GM21786 (cell line): ENCODE results near the gene RHO.
"Not testable (repeated sequence)": the region's sequence is repeated elsewhere in the genome, so short reads cannot be mapped to it uniquely, and the experiment has no call there.

Source experiments
- ATAC-seq: cut with Tn5 transposase; IDR thresholded peaks from one replicate; pipeline ENCODE4 v1.9.1; 2021; ENCODE audit not compliant: unreplicated experiment

Gene RHO

GRCh38 chr3:129499604-129500333 is 28.7 kb upstream of the RHO start:
- not testable (repeated sequence) for ATAC-seq

- no peak for ATAC-seq
These were observed 28.1 kb upstream of the RHO start for GRCh38 chr3:129500334-129500658.

- no peak for ATAC-seq
These were observed 26.8 kb upstream of the RHO start for GRCh38 chr3:129501630-129502029.

- no peak for ATAC-seq
These were observed 25.6 kb upstream of the RHO start for GRCh38 chr3:129502641-129503408.

GRCh38 chr3:129503471-129504291 is 24.8 kb upstream of the RHO start:
- no peak for ATAC-seq

GRCh38 chr3:129504471-129505100 is 23.9 kb upstream of the RHO start:
- no peak for ATAC-seq

GRCh38 chr3:129505341-129505740 is 23.1 kb upstream of the RHO start:
- ATAC-seq, result no peak

- no peak for ATAC-seq
These were observed 22.2 kb upstream of the RHO start for GRCh38 chr3:129506231-129506742.

- no peak for ATAC-seq
These were observed 21.1 kb upstream of the RHO start for GRCh38 chr3:129507181-129507831.

- no peak for ATAC-seq
These were observed 15.8 kb upstream of the RHO start for GRCh38 chr3:129512595-129512994.

GRCh38 chr3:129513705-129514104 is 14.7 kb upstream of the RHO start:
- no peak for ATAC-seq

- ATAC-seq, result no peak
These were observed 14.3 kb upstream of the RHO start for GRCh38 chr3:129514110-129514509.

- no peak for ATAC-seq
These were observed 13.9 kb upstream of the RHO start for GRCh38 chr3:129514563-129514962.

GRCh38 chr3:129515108-129515820 is 13.2 kb upstream of the RHO start:
- ATAC-seq, result not testable (repeated sequence)

GRCh38 chr3:129515821-129516432 is 12.5 kb upstream of the RHO start:
- not testable (repeated sequence) for ATAC-seq

- no peak for ATAC-seq
These were observed 10.9 kb upstream of the RHO start for GRCh38 chr3:129517516-129517915.

GRCh38 chr3:129518038-129518561 is 10.3 kb upstream of the RHO start:
- ATAC-seq, result no peak

- ATAC-seq, result no peak
These were observed 9.9 kb upstream of the RHO start for GRCh38 chr3:129518581-129518980.

GRCh38 chr3:129519449-129519848 is 9.0 kb upstream of the RHO start:
- ATAC-seq, result no peak
